ENCODE data around the gene SUPT6H.
A peak's percentile ranks its signal among the peaks of the same experiment; 100 is the strongest.

SUPT6H gene

GRCh38 chr17:28744972-28745785, 83.2 kb downstream of the SUPT6H start (continued):
- TF ChIP-seq PRDM2 (tag by site-specific recombination; IDR thresholded peaks at IDR 0.05; ENCODE audit: borderline replicate concordance) (no peak), ZNF112 (tag by site-specific recombination; IDR thresholded peaks at IDR 0.05) (no peak), PBX3 (CRISPR knock-in tag; IDR thresholded peaks at IDR 0.05) (no peak), TCF7L2 (IDR thresholded peaks at IDR 0.05; ENCODE audit: borderline replicate concordance, low read depth, low read length) (no peak), ZNF366 (tag by site-specific recombination; conservative IDR thresholded peaks at IDR 0.05) (peak; percentile 53), MZF1 (tag by site-specific recombination; IDR thresholded peaks at IDR 0.05; ENCODE audit: borderline replicate concordance) (no peak), EGR2 (tag by site-specific recombination; IDR thresholded peaks at IDR 0.05; ENCODE audit: low read depth) (peak; percentile 60), ZNF549 (tag by site-specific recombination; IDR thresholded peaks at IDR 0.05) (no peak), ZNF600 (tag by site-specific recombination; IDR thresholded peaks at IDR 0.05) (peak; percentile 72), ZNF394 (tag by site-specific recombination; IDR thresholded peaks at IDR 0.05; ENCODE audit: borderline replicate concordance) (peak; percentile 16; the same call in 1 of the 2 replicates), OSR2 (tag by site-specific recombination; IDR thresholded peaks at IDR 0.05) (peak; percentile 25), ZFHX2 (tag by site-specific recombination; conservative IDR thresholded peaks at IDR 0.05) (peak; percentile 69), ZNF629 (tag by site-specific recombination; IDR thresholded peaks at IDR 0.05) (no peak), ZBTB26 (tag by site-specific recombination; optimal IDR thresholded peaks at IDR 0.05) (peak; percentile 13), ZNF398 (tag by site-specific recombination; IDR thresholded peaks at IDR 0.05) (peak; percentile 88), ZNF596 (tag by site-specific recombination; IDR thresholded peaks at IDR 0.05) (no peak), KLF8 (tag by site-specific recombination; IDR thresholded peaks at IDR 0.05) (no peak; the same call in 1 of the 2 replicates), ZNF423 (tag by site-specific recombination; IDR thresholded peaks at IDR 0.05) (0 out of 2 replicates have a peak, but pooled peaks have one; percentile 7), ZNF670 (tag by site-specific recombination; IDR thresholded peaks at IDR 0.05; ENCODE audit: low read depth) (no peak), MYNN (tag by site-specific recombination; IDR thresholded peaks at IDR 0.05; ENCODE audit: borderline replicate concordance) (no peak), ZBTB7A (tag by site-specific recombination; IDR thresholded peaks at IDR 0.05; ENCODE audit: low read depth) (peak; percentile 49; the same call in 1 of the 2 replicates), PRDM4 (tag by site-specific recombination; IDR thresholded peaks at IDR 0.05) (peak; percentile 43; the same call in 1 of the 2 replicates), ZNF830 (tag by site-specific recombination; IDR thresholded peaks at IDR 0.05; ENCODE audit: low read depth) (no peak), GFI1B (tag by site-specific recombination; IDR thresholded peaks at IDR 0.05) (0 out of 2 replicates have a peak, but pooled peaks have one; percentile 58), ZBTB17 (tag by site-specific recombination; IDR thresholded peaks at IDR 0.05) (peak; percentile 94), SP2 (tag by site-specific recombination; IDR thresholded peaks at IDR 0.05) (peak; percentile 62)
